ENCODE measurements around the gene NEURL1.

The NEURL1 gene

DNA sequence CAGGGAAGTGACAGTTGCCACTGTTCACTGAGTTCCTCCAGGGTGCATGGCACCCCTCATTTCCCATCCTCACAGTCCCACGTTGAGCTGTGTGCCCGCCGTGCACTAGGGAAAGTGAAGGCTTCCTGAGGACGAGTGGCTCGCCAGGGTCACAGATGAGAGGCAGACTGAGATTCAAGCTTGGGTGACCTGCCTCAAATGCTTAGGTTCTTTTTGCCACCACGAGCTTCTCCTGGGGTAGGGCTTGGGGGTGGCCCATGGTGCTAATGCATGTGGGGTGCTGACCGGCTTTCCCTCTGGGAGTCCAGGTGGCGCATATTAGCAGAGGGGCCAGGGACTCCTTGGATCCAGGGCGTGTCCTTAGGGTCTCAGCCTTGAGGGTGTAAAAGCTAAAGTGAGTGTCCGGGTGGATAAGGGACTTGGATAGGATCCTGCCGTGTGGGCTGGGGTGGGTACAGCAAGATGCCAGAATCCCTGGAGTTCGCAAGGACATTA lies 43.3 kb upstream of the NEURL1 start:
- Histone ChIP-seq H3K14ac (ENCODE audit: low read length in 2 of 2) (no peak overlapping the region), H3K9me3 (ENCODE audit: control insufficient read depth, low read length) (no peaks in the 10 kb centered on the region), H3K23ac (ENCODE audit: low read length in 2 of 2) (no peak overlapping the region), H3K4me3 (ENCODE audit: insufficient read depth in 1 of 2, low read depth in 1 of 2, low read length in 2 of 2) (peak overlapping the region in 1 of 2 experiments; percentile 98), H4K8ac (ENCODE audit: low read length) (no peak overlapping the region), H2BK5ac (ENCODE audit: low read depth, low read length, poor library complexity, severe bottlenecking) (no peak overlapping the region), H2AK5ac (ENCODE audit: low read length, severe bottlenecking) (no peak overlapping the region), H2AFZ (ENCODE audit: low read depth, low read length) (no peak overlapping the region), H2BK12ac (ENCODE audit: low read length in 2 of 2) (no peak overlapping the region), H3K27me3 (ENCODE audit: control insufficient read depth in 1 of 2, insufficient read depth in 1 of 2, low read length in 2 of 2) (no peaks in the 10 kb centered on the region), H3K4me1 (ENCODE audit: control insufficient read depth, insufficient read depth, low read depth, low read length) (peaks cover 16% of the 10 kb centered on the region), H3K4me2 (ENCODE audit: low read length, poor library complexity, severe bottlenecking) (no peak overlapping the region), H2BK120ac (ENCODE audit: low read depth, low read length) (no peak overlapping the region), H3K4ac (ENCODE audit: low read depth in 1 of 2, low read length in 2 of 2) (no peak overlapping the region), H3K36me3 (ENCODE audit: control insufficient read depth in 1 of 2, insufficient read depth in 2 of 2, low read depth in 1 of 2, low read length in 2 of 2) (peaks cover 39 to 44% of the 10 kb centered on the region in 2 experiments), H4K91ac (ENCODE audit: low read length) (peak overlapping the region; percentile 53), H3K79me1 (replicated peaks; ENCODE audit: low read length, poor library complexity, severe bottlenecking) (peaks cover 8% of the 10 kb centered on the region), H3K27ac (ENCODE audit: low read length, poor library complexity, severe bottlenecking) (no peak overlapping the region), H2BK15ac (ENCODE audit: low read depth, poor library complexity, severe bottlenecking) (no peak overlapping the region), H3K9ac (ENCODE audit: low read length) (peak overlapping the region; percentile 95), H3K18ac (ENCODE audit: low read depth in 1 of 2, low read length in 2 of 2) (no peak overlapping the region)
- 98% methylated on average over 12 of the region's 12 CpGs for WGBS
- DNase-seq = no peak

DNA sequence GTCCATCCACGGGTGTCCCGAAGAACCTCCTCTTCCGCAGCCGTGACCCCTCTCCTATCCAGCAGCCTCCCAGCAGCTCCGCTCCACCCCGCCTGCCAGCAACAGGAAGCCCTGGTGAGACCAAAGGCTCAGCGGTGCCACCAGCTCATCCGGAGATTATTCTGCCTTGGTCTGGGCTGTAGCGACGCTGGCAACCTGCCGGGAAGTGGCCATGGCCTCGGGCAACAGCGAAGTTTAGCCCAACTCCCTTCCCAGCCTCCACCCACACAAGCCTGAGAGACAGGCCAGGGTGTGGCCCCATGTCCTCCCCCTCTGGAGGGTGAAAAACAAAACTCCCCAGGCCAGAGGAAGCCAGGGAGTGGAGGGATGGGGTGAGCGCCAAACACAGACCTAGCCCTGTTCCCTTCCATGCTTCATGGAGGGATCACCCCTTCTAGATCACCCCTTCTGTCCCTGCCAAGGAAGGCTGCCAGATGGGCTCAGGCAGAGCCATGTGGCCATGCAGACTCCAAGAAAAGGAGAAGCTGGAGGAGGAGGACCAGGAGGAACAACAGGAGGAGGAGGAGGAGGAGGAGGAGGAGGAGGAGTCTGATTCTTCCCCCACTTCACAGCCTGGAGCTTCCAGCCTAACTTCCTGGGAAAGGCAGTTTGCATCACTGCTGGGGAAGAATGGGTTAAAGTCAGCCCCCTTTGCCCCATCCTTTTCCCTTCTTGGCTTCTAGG lies 42.3 kb upstream of the NEURL1 start:
- 63% methylated on average over 13 of the region's 14 CpGs for WGBS
- Histone ChIP-seq H2BK5ac (ENCODE audit: low read depth, low read length, poor library complexity, severe bottlenecking) (no peak overlapping the region), H3K4me2 (ENCODE audit: low read length, poor library complexity, severe bottlenecking) (peak overlapping the region; percentile 71), H3K27ac (ENCODE audit: low read length, poor library complexity, severe bottlenecking) (no peak overlapping the region), H3K36me3 (ENCODE audit: control insufficient read depth in 1 of 2, insufficient read depth in 2 of 2, low read depth in 1 of 2, low read length in 2 of 2) (peaks cover 30 to 36% of the 10 kb centered on the region in 2 experiments), H4K91ac (ENCODE audit: low read length) (peak overlapping the region; percentile 94), H3K14ac (ENCODE audit: low read length in 2 of 2) (no peak overlapping the region), H2AFZ (ENCODE audit: low read depth, low read length) (no peak overlapping the region), H2AK5ac (ENCODE audit: low read length, severe bottlenecking) (no peak overlapping the region), H3K9ac (ENCODE audit: low read length) (peak overlapping the region; percentile 95), H3K27me3 (ENCODE audit: control insufficient read depth in 1 of 2, insufficient read depth in 1 of 2, low read length in 2 of 2) (no peaks in the 10 kb centered on the region), H3K4me3 (ENCODE audit: insufficient read depth in 1 of 2, low read depth in 1 of 2, low read length in 2 of 2) (peak overlapping the region; percentile 46 to 98), H2BK15ac (ENCODE audit: low read depth, poor library complexity, severe bottlenecking) (peak overlapping the region; percentile 78), H3K23ac (ENCODE audit: low read length in 2 of 2) (no peak overlapping the region), H3K9me3 (ENCODE audit: control insufficient read depth, low read length) (no peaks in the 10 kb centered on the region), H3K18ac (ENCODE audit: low read depth in 1 of 2, low read length in 2 of 2) (peak overlapping the region; percentile 29 to 74), H2BK12ac (ENCODE audit: low read length in 2 of 2) (peak overlapping the region; percentile 7 to 57), H3K4me1 (ENCODE audit: control insufficient read depth, insufficient read depth, low read depth, low read length) (peaks cover 16% of the 10 kb centered on the region), H2BK120ac (ENCODE audit: low read depth, low read length) (no peak overlapping the region), H3K79me1 (replicated peaks; ENCODE audit: low read length, poor library complexity, severe bottlenecking) (peaks cover 7% of the 10 kb centered on the region), H4K8ac (ENCODE audit: low read length) (peak overlapping the region; percentile 83), H3K4ac (ENCODE audit: low read depth in 1 of 2, low read length in 2 of 2) (peak overlapping the region in 1 of 2 experiments; percentile 24)
- DNase-seq = no peak

DNA sequence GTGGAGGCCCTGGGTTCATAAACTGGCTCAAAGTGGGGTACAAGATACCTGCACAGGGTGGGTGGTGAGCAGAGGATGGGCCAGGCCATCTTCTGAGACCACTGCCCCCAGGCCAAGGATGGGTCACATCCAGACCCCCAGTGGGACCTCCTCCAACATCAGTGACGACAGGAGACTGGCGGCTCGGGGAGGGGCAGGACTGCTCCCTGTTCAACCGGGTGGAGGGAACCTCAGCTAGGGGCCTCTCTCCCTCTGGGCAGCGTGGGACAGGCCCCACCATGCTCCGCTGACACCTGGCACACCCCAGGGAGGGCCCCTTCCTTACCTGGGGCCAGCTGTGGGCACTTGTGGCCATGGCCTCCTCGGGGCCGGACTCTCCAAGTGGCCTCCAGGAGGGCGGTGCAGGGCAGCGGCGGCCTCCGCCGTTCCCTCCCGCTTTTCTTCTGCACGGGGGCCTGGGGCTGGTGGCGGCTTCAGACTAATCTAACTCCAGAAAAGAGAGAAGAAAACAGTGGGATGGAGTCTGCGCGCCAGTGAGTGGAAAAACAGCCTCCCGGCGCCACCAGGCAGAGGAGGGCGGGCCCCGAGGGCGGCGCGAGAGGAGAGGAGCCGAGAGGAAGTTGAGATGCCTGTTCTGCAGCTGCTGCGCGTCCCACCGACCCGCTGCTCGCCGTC lies 41.5 kb upstream of the NEURL1 start, which contains the start of gene CALHM2:
Gene CALHM2 (minus strand): TSS at position 540 of the 675 bp plus-strand sequence. CDS start 2,429 bp downstream, outside the sequence.
- peak within 1 kb of the TSS; percentile 69 for H2AFZ ChIP-seq (ENCODE audit: low read depth, low read length)
- peak within 1 kb of the TSS; percentile 83 to 85 for H3K18ac ChIP-seq (ENCODE audit: low read depth in 1 of 2, low read length in 2 of 2)
- peak within 1 kb of the TSS; percentile 78 for H2BK15ac ChIP-seq (ENCODE audit: low read depth, poor library complexity, severe bottlenecking)
- H3K4me3 ChIP-seq (ENCODE audit: insufficient read depth in 1 of 2, low read depth in 1 of 2, low read length in 2 of 2) = peak within 1 kb of the TSS; percentile 46 to 98
- no peak within 1 kb of the TSS for H3K14ac ChIP-seq (ENCODE audit: low read length in 2 of 2)
- no peaks in the 10 kb centered on the region for H3K27me3 ChIP-seq (ENCODE audit: control insufficient read depth in 1 of 2, insufficient read depth in 1 of 2, low read length in 2 of 2)
- no peak within 1 kb of the TSS for H2AK5ac ChIP-seq (ENCODE audit: low read length, severe bottlenecking)
- WGBS = 11% methylated on average over 26 of the region's 32 CpGs
- DNase-seq = peak; percentile 68
- H3K9ac ChIP-seq (ENCODE audit: low read length) = peak within 1 kb of the TSS; percentile 95
- H2BK5ac ChIP-seq (ENCODE audit: low read depth, low read length, poor library complexity, severe bottlenecking) = no peak within 1 kb of the TSS
- H3K23ac ChIP-seq (ENCODE audit: low read length in 2 of 2) = peak within 1 kb of the TSS in 1 of 2 experiments; percentile 56
- no peaks in the 10 kb centered on the region for H3K9me3 ChIP-seq (ENCODE audit: control insufficient read depth, low read length)
- H3K4me2 ChIP-seq (ENCODE audit: low read length, poor library complexity, severe bottlenecking) = peak within 1 kb of the TSS; percentile 71
- H4K91ac ChIP-seq (ENCODE audit: low read length) = peak within 1 kb of the TSS; percentile 94
- no peak within 1 kb of the TSS for H3K27ac ChIP-seq (ENCODE audit: low read length, poor library complexity, severe bottlenecking)
- H2BK120ac ChIP-seq (ENCODE audit: low read depth, low read length) = no peak within 1 kb of the TSS
- H4K8ac ChIP-seq (ENCODE audit: low read length) = peak within 1 kb of the TSS; percentile 99
- H3K79me1 ChIP-seq (replicated peaks; ENCODE audit: low read length, poor library complexity, severe bottlenecking) = peaks cover 7% of the 10 kb centered on the region
- peak within 1 kb of the TSS; percentile 57 to 59 for H2BK12ac ChIP-seq (ENCODE audit: low read length in 2 of 2)
- peak within 1 kb of the TSS; percentile 76 to 82 for H3K4ac ChIP-seq (ENCODE audit: low read depth in 1 of 2, low read length in 2 of 2)
- peaks cover 22 to 30% of the 10 kb centered on the region in 2 experiments for H3K36me3 ChIP-seq (ENCODE audit: control insufficient read depth in 1 of 2, insufficient read depth in 2 of 2, low read depth in 1 of 2, low read length in 2 of 2)
- peaks cover 16% of the 10 kb centered on the region for H3K4me1 ChIP-seq (ENCODE audit: control insufficient read depth, insufficient read depth, low read depth, low read length)
